HFFc6 (cell line): ENCODE results near the gene XCL1. TPM values are rescaled to one million over a fixed set of nuclear protein-coding genes. Genes with fewer than 3 reads are reported as not detected.

Experiments
- DNase-seq: peaks from one replicate; pipeline ENCODE4 v3.0.0-alpha.2; 2018
- H3K27ac Mint-ChIP-seq: 2 replicates; pipeline ENCODE4 v1.8.0; 2020; ENCODE audit warnings: mild to moderate bottlenecking, mixed read lengths
- H3K27me3 Mint-ChIP-seq: 2 replicates; pipeline ENCODE4 v1.8.0; 2021; ENCODE audit warnings: mild to moderate bottlenecking, moderate library complexity, mixed read lengths; ENCODE audit not compliant: insufficient read depth
- H3K36me3 Mint-ChIP-seq: 2 replicates; pipeline ENCODE4 v1.8.0; 2021; ENCODE audit warnings: low read depth, mixed read lengths
- H3K4me1 Mint-ChIP-seq: 2 replicates; pipeline ENCODE4 v1.8.0; 2020; ENCODE audit warnings: low read depth, mixed read lengths
- H3K4me3 Mint-ChIP-seq: 2 replicates; pipeline ENCODE4 v1.8.0; 2020; ENCODE audit warnings: mild to moderate bottlenecking, moderate library complexity, mixed read lengths
- H3K9me3 Mint-ChIP-seq: 2 replicates; pipeline ENCODE4 v1.8.0; 2020; ENCODE audit warnings: mild to moderate bottlenecking, mixed read lengths
- total RNA-seq, 6 experiments: library from RNA; stranded (reverse); fragmentation: NEBNext Ultra II Directional; extraction: Animal tissue kit (Norgen Biotek cat#: 25700); gene quantifications; 2 replicates in 1 of 6; 3 replicates in 5 of 6; pipeline ENCODE4 v1.2.3, GENCODE V29; 2021
- TF ChIP-seq, protein P1 (sequence below): fragments of 200-600 bp; sonication (generic); IDR thresholded peaks from 2 replicates; pipeline ENCODE4 v1.5.0; 2021; ENCODE audit warnings: antibody characterized with exemption, mild to moderate bottlenecking

XCL1 gene
- total RNA-seq, 6 experiments from 2014 or later = not detected

DNA sequence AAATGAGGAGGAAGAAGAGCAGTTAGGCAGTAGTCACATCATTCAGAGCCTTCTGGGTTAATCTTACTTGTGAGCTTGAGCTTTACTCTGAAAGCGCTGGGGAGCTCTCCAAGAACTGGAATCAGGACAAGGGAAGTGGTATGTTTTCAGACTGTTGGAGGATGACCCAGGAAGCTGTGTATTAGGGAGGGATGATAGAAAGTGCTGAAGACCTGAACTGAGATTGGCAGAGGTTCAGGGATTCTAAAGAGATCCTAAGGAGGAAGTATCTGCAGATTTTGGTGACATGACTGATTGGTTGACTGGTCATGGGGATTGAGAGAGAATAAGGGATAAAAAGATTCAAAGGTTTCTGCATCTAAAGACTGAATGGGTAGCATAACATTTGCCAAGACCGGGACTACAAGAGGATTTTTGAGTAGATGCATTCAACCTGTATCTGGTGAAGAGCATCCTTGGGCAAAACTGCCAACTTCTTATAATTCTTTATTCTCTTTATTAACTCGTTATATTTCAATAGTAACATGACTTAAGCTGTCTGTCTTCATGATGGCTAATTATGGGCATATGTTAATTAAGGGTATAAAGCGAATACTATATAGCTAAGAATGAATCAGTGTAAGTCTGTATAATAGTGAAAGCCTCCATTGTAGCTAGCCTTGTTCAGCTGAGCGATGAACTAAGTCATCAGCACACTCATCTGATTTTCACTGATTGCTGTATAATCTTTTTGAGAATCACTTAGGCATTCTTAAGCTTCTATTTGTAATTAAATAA, 41.8 kb downstream of the XCL1 start:
- Mint-ChIP-seq H3K4me3 (no peak overlapping the region), H3K4me1 (peaks cover 4% of the 10 kb centered on the region), H3K27ac (no peak overlapping the region), H3K9me3 (no peaks in the 10 kb centered on the region), H3K27me3 (no peaks in the 10 kb centered on the region; the same call in 1 of the 2 replicates), H3K36me3 (no peaks in the 10 kb centered on the region)
- no peak for DNase-seq
- TF ChIP-seq, protein P1, sequence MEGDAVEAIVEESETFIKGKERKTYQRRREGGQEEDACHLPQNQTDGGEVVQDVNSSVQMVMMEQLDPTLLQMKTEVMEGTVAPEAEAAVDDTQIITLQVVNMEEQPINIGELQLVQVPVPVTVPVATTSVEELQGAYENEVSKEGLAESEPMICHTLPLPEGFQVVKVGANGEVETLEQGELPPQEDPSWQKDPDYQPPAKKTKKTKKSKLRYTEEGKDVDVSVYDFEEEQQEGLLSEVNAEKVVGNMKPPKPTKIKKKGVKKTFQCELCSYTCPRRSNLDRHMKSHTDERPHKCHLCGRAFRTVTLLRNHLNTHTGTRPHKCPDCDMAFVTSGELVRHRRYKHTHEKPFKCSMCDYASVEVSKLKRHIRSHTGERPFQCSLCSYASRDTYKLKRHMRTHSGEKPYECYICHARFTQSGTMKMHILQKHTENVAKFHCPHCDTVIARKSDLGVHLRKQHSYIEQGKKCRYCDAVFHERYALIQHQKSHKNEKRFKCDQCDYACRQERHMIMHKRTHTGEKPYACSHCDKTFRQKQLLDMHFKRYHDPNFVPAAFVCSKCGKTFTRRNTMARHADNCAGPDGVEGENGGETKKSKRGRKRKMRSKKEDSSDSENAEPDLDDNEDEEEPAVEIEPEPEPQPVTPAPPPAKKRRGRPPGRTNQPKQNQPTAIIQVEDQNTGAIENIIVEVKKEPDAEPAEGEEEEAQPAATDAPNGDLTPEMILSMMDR = no peak

DNA sequence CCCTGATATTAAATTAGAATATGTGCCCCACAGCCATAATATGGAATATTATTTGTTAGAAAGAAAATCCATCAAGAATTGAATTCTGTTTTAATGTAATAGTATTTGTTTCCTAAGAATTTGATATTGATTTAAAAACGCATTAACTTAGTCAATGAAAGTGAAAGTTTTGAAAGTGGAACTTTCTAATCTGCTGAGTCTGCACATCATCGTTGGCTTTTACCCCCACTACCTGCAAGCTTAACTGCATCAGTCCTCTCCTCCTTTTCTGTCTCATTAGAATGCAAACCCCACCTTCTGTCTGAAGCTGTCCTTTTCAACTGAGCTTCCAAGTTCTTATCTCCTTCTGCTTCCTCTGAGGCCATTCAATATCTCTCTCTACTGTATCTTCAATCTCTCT, 42.5 kb downstream of the XCL1 start:
- Mint-ChIP-seq H3K4me1 (peaks cover 8% of the 10 kb centered on the region), H3K4me3 (no peak overlapping the region), H3K9me3 (no peaks in the 10 kb centered on the region), H3K36me3 (no peaks in the 10 kb centered on the region), H3K27ac (no peak overlapping the region), H3K27me3 (no peaks in the 10 kb centered on the region; the same call in 1 of the 2 replicates)
- TF ChIP-seq, protein P1 = no peak
- no peak for DNase-seq

DNA sequence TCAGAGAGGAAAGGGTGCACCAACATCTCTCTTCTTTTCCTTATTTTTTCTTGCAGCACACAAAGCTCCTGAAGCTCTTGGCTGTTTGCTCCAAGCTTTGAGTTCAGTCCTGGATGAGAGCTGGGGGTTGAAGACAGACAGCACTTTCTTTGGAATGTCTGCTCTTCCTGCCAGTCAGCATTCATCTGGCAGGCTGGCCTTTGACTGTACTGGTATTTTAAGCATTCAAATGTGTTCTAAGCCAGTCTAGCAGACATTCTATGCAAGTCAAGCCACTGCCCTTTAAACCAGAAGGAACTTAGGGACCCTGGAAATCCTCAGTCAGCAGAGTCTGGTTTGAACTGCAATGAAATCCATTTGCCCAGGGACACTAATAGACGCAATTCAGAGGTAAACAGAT, 45.0 kb downstream of the XCL1 start:
- no peak overlapping the region for H3K27ac Mint-ChIP-seq
- peaks cover 7% of the 10 kb centered on the region; the same call in 1 of the 2 replicates for H3K27me3 Mint-ChIP-seq
- no peaks in the 10 kb centered on the region for H3K9me3 Mint-ChIP-seq
- TF ChIP-seq, protein P1 = no peak
- peak; percentile 25 for DNase-seq
- H3K4me1 Mint-ChIP-seq = peaks cover 8% of the 10 kb centered on the region
- no peak overlapping the region for H3K4me3 Mint-ChIP-seq
- H3K36me3 Mint-ChIP-seq = no peaks in the 10 kb centered on the region

DNA sequence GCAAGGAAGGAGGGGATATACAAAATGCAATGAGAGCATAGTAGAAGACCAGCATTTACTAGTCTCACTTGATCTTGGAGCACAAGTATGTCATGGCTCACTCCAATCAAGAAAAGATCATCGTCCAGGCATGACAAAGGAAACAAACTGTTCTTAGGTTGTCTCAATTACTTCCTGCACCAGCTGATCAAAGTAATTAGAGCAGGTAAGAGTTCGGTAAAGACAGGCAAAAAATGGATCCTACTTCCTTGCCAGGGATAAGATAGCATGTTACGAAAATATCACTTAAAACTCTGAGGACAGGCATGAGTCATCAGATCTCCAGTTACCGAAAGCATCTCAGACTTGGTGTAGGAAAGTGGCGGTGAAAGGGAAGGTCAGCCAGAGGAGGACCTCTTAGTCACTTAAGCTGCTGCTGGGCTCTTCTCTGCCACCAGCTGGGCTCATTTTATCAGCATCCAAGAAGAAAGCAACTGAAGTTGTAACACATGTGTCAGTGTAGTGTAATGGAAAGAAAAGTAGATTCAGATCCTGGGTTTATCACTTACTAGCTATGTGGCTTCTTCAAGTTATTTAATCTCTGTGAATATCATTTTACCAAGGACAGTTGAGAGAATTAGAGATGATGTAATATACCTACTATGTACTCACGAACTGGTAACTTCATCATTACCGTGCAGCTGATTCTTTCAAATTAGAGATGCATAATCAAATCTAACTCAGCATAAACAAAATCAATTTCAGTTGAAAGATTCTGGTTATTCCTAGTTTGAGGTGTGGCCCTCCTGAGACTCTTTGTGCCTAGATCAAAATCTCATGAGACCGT, 46.8 kb downstream of the XCL1 start:
- no peaks in the 10 kb centered on the region for H3K36me3 Mint-ChIP-seq
- H3K4me3 Mint-ChIP-seq = no peak overlapping the region
- H3K27me3 Mint-ChIP-seq = peaks cover 10% of the 10 kb centered on the region; the same call in 1 of the 2 replicates
- H3K27ac Mint-ChIP-seq = no peak overlapping the region
- peaks cover 8% of the 10 kb centered on the region for H3K4me1 Mint-ChIP-seq
- TF ChIP-seq, protein P1 = no peak
- DNase-seq = peak; percentile 69
- no peaks in the 10 kb centered on the region for H3K9me3 Mint-ChIP-seq

DNA sequence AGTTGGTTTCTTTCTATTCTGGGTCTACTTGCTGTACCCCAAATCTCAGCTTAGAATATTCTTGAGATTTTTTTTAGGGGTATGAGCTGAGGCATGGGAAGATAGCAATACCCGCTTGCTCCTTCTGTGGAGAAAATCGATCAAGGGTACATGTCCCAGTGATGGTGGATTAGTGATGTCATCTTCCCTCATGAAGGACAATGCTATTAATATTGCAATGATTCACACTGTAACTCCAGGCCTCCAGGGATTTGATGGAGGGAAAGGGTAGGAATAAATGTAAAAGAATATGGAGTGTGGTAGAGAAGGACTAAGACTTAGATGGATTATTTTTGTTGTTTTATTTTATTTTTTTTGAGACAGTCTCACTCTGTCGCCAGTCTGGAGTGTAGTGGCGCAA, 47.4 kb downstream of the XCL1 start:
- no peaks in the 10 kb centered on the region for H3K9me3 Mint-ChIP-seq
- no peak overlapping the region for H3K4me3 Mint-ChIP-seq
- TF ChIP-seq, protein P1 = no peak
- H3K36me3 Mint-ChIP-seq = no peaks in the 10 kb centered on the region
- no peak overlapping the region for H3K27ac Mint-ChIP-seq
- peaks cover 10% of the 10 kb centered on the region; the same call in 1 of the 2 replicates for H3K27me3 Mint-ChIP-seq
- H3K4me1 Mint-ChIP-seq = peaks cover 13% of the 10 kb centered on the region
- no peak for DNase-seq
